ENCODE results near the gene TTI1. TPM values are rescaled to one million over a fixed set of nuclear protein-coding genes. Genes with fewer than 3 reads are reported as not detected.

The TTI1 gene
- total RNA-seq, 4 donors from 2014 or later: 9.8 to 14.8 (median 12.5) TPM

GRCh38 chr20:37988306-37988954 is 44.8 kb downstream of the TTI1 start:
- no peak for ATAC-seq
- Histone ChIP-seq H3K4me3 (no peak overlapping the region), H3K27me3 (no peaks in the 10 kb centered on the region), H3K36me3 (peaks cover 0 to 2% of the 10 kb centered on the region in 2 donors), H3K27ac (peak overlapping the region in 3 of 4 donors; percentile 43 to 79 (median 70)), H3K4me1 (peaks cover 5 to 97% (median 36%) of the 10 kb centered on the region in 3 donors), H3K9me3 (no peaks in the 10 kb centered on the region)
- WGBS, 2 donors (ENCODE audit: low coverage in 1 of 2): 77 to 90% methylated on average over 2 to 5 of the region's 5 CpGs
- TF ChIP-seq POLR2AphosphoS5 (IDR thresholded peaks at IDR 0.05) (no peak), POLR2A (IDR thresholded peaks at IDR 0.05) (no peak), CTCF (IDR thresholded peaks at IDR 0.05) (no peak), EP300 (IDR thresholded peaks at IDR 0.05) (no peak)

- Histone ChIP-seq H3K4me3 (no peak overlapping the region), H3K4me1 (peaks cover 5 to 90% (median 36%) of the 10 kb centered on the region in 3 donors), H3K27me3 (no peaks in the 10 kb centered on the region), H3K36me3 (peaks cover 0 to 9% of the 10 kb centered on the region in 2 donors), H3K9me3 (no peaks in the 10 kb centered on the region), H3K27ac (peak overlapping the region; percentile 43 to 79 (median 63))
- no peak for ATAC-seq
- 62 to 72% methylated on average over 7 to 10 of the region's 12 CpGs for WGBS, 2 donors (ENCODE audit: low coverage in 1 of 2)
- no peak for TF ChIP-seq POLR2A (IDR thresholded peaks at IDR 0.05)
- TF ChIP-seq EP300 (IDR thresholded peaks at IDR 0.05): no peak
- TF ChIP-seq POLR2AphosphoS5 (IDR thresholded peaks at IDR 0.05): no peak
- no peak for TF ChIP-seq CTCF (IDR thresholded peaks at IDR 0.05)
These were observed 45.5 kb downstream of the TTI1 start for GRCh38 chr20:37987602-37988290.

GRCh38 chr20:37986873-37987601 is 46.2 kb downstream of the TTI1 start:
- Histone ChIP-seq H3K36me3 (peaks cover 0 to 16% of the 10 kb centered on the region in 2 donors), H3K4me3 (no peak overlapping the region), H3K27me3 (no peaks in the 10 kb centered on the region), H3K4me1 (peaks cover 5 to 83% (median 32%) of the 10 kb centered on the region in 3 donors), H3K9me3 (no peaks in the 10 kb centered on the region), H3K27ac (peak overlapping the region; percentile 43 to 79 (median 63))
- whole genome bisulfite sequencing, 2 donors (ENCODE audit: low coverage in 1 of 2): 9 to 63% methylated on average over 4 to 7 of the region's 9 CpGs
- no peak for TF ChIP-seq EP300 (IDR thresholded peaks at IDR 0.05)
- TF ChIP-seq POLR2AphosphoS5 (IDR thresholded peaks at IDR 0.05): peak; percentile 33
- peak; percentile 50 for ATAC-seq

GRCh38 chr20:37986044-37986858 is 47.0 kb downstream of the TTI1 start:
- TF ChIP-seq POLR2A (IDR thresholded peaks at IDR 0.05): no peak
- TF ChIP-seq POLR2AphosphoS5 (IDR thresholded peaks at IDR 0.05): peak; percentile 8
- WGBS, 2 donors (ENCODE audit: low coverage in 1 of 2): 25 to 47% methylated on average over 7 to 9 of the region's 9 CpGs
- H3K4me3 ChIP-seq: no peak overlapping the region
- H3K4me1 ChIP-seq: peaks cover 2 to 75% (median 24%) of the 10 kb centered on the region in 3 donors
- peak overlapping the region; percentile 19 to 79 (median 56) for H3K27ac ChIP-seq
- no peaks in the 10 kb centered on the region for H3K27me3 ChIP-seq
- no peaks in the 10 kb centered on the region for H3K9me3 ChIP-seq
- no peak for ATAC-seq
- H3K36me3 ChIP-seq: peaks cover 0 to 24% of the 10 kb centered on the region in 2 donors

- peaks cover 0 to 39% of the 10 kb centered on the region in 2 donors for H3K36me3 ChIP-seq
- WGBS, 2 donors (ENCODE audit: low coverage in 1 of 2): 78% methylated on average over 1 of the region's 14 CpGs; no CpG with 5 or more reads in 1 of the 2 donors
- H3K4me3 ChIP-seq: no peak overlapping the region
- TF ChIP-seq POLR2AphosphoS5 (IDR thresholded peaks at IDR 0.05) (no peak), EP300 (IDR thresholded peaks at IDR 0.05) (no peak), CTCF (IDR thresholded peaks at IDR 0.05) (no peak), POLR2A (IDR thresholded peaks at IDR 0.05) (no peak)
- H3K27me3 ChIP-seq: no peaks in the 10 kb centered on the region
- no peaks in the 10 kb centered on the region for H3K9me3 ChIP-seq
- H3K27ac ChIP-seq: peak overlapping the region in 2 of 4 donors; percentile 10 to 79
- peaks cover 0 to 55% (median 15%) of the 10 kb centered on the region in 3 donors for H3K4me1 ChIP-seq
- ATAC-seq: no peak
These were observed 49.1 kb downstream of the TTI1 start for GRCh38 chr20:37984018-37984785.

All from gastroesophageal sphincter (tissue), 4 donors.